ENCODE data around the gene FEZ2. TPM values are rescaled to one million over a fixed set of nuclear protein-coding genes. Genes with fewer than 3 reads are reported as not detected.

FEZ2 gene
- total RNA-seq, 1 experiment from 2014 or later: 12.2 TPM

DNA sequence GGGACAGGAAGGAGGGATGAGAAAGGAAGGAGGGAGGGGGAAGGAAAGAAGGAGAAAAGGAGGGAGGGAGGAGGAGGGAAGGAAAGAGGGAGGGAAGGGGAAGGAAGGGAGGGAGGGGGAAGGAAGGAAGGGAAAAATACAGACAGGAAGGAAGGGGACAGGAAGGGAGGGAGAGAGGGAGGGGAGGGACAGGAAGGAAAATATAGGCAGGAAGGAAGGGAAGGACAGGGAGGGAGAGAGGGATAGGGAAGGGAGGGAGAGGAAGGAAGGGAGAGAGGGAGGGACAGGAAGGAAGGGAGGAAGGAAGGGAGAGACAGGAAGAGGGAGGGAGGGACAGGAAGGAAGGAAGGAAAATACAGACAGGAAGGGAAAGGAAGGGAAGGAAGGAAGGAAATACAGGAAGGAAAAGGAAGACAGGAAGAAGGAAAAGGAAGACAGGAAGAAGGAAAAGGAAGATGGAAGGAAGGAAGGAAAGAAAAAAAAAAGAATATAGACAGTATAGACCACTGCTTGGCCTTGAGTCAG lies 63.6 kb downstream of the FEZ2 start:
- DNase-seq (ENCODE audit: low spot score): no peak

DNA sequence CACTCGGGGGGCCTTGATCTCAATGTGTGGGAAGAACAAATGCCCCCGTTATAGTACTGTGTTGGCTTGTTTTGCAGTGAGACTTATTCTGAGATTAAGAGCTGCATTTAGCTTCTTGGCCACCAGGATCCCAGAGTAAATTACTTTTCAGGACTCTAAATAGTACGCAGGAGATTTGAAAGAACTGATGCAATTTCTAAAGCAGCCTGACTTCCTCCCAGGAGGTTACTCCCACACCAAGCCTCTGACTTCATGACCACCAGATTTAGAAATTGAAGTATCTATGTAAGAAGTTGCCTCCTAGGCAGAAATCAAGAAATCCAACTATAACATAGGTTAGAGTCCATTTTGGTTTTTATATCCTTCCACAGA lies 67.0 kb downstream of the FEZ2 start:
- DNase-seq (ENCODE audit: low spot score): no peak

GRCh38 chr2:36530178-36530982 lies 67.6 kb downstream of the FEZ2 start:
- no peak for DNase-seq (ENCODE audit: low spot score)

DNA sequence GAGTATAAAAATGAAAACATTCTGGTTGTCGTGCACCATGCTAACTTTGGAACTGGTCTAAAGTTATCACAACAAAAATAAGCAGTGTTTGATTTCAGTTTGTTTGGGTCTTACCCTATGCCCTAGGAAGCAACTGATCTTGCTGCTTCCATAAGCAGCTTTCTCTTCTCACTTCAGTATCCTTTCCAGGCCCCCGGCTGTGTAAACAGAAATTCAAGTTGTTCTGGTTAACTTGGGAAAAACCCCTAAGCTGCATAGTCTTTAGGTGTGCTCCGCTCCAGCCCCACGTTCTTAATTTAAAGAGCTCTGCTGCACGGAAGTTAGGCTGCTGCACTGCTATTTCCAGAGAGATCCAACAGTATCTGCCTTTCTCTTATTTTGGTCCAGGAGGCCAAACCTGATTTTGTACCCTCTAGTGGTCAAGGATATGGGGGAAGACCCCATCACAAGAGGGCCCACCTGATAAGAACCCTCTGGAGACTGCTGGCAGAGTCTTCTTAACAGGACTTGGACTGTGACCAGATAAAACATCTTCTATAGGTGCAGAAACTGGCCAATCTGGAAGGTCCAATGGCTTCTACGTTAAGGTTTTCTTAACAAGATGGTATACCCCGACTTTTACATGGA lies 69.1 kb downstream of the FEZ2 start:
- no peak for DNase-seq (ENCODE audit: low spot score)

- no peak for DNase-seq (ENCODE audit: low spot score)
Observed at GRCh38 chr2:36528274-36528673, 69.7 kb downstream of the FEZ2 start.

DNA sequence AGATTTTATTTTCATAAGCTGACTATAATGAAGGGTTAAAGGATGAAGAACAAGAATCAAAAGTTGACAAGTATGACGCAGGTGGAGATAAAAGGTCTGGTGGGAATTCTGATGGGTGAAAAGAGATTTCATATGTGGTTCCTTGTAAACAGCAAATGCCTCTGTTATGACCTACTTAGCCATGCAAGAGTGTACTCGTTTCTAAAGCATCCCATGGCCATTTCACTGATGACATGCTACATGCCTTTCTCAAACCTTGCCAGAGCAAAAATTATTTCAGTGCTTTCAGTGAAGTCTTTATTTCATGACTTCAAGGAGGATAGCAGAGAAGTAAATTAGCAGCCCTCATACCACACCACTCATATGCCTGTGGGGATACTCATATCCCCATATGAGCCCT lies 71.7 kb downstream of the FEZ2 start:
- DNase-seq (ENCODE audit: low spot score): no peak

DNA sequence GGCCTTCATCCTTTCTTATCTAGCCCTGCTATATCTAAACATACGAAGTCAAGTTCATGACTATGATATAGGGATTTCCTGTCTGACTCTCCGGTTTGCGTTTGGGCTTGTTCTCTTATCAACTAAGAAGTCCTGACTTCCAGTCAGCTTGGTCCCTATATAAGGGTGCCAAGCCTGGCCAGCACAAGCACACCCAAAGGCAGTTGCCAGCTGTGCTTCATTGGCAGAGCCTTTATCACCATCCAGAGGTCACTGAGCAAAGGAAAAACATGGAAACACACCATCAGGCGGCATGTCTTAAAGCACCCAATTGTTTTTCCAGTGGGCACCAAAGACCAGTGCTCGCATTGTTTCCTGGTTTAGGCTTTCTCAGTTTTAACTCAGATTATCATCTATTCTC lies 72.7 kb downstream of the FEZ2 start:
- no peak for DNase-seq (ENCODE audit: low spot score)

DNA sequence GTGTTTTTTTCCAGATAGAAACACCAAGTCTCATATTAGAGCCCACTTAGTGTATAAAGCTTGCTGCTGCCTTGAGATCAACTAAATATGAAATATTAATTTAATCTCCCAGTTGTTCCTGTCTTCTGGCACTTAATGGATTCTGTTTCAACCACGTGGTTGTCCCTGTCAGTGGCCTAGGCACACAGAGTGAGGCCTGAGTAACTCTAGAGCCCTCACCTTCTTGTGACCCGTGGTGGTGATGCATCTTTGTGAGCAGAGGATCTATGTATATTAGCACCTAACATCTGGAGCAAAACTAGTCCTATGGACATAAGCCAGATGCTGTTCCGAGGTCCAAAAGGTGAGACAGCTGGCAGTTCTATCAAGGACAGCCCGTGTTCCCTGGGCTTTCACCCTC lies 74.8 kb downstream of the FEZ2 start:
- DNase-seq (ENCODE audit: low spot score): no peak

GRCh38 chr2:36520431-36520830 lies 77.5 kb downstream of the FEZ2 start:
- DNase-seq (ENCODE audit: low spot score): no peak

GRCh38 chr2:36516136-36516870 lies 81.7 kb downstream of the FEZ2 start:
- no peak for DNase-seq (ENCODE audit: low spot score)

DNA sequence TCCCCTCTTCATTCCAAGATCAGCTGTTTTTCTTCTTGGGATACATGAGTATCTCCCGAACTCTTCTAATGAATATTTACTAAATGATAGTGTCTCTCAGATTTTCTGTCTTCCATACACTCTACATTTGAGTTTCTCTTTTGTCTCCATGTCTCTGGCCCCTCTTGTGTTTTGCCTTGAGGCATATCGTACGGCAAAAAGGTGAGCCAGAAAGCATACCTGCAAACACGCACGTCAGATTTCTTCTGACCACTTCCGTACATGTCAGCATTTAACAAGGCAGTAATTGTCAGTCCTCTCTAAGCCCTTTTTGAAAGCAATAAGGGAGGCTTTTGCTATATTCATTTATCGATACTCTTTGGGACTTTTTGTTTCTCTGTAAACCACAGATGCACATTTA lies 82.4 kb downstream of the FEZ2 start:
- DNase-seq (ENCODE audit: low spot score): no peak

DNA sequence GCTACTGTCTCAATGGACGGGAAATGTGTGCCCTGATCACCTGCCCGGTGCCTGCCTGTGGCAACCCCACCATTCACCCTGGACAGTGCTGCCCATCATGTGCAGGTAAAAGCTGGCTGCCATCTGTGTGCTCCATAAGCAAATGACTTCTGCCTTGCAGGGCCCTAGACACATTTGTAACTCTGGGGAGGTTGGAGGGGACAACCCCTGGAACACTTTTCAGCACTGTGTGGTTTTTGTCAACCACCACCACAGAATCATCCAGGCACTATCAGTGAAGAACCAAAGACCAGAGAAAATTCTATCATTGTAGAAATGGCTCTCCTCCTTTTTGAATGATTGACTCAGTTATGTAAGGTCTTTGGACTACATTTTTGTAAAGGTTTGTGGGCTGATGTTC lies 84.3 kb downstream of the FEZ2 start:
- DNase-seq (ENCODE audit: low spot score): no peak

DNA sequence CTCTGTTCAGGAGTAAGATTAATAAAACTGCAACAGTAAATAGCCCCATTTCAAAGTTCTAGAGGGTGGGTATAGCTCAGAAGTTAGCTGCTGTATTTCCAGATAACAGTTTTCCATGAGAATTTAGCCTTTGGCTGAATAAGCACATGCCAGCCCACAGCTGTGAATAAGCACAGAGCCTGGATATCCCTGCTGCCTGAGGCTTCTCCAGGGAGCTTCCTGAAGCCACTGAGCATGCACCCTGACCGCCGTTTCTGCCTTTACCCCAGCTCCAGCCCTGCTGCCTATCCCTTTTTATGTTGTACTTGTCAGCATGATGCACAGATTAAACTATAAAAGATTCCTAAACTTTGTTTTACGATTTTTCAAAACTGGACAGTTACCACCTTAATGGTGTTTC lies 85.3 kb downstream of the FEZ2 start:
- no peak for DNase-seq (ENCODE audit: low spot score)

- DNase-seq (ENCODE audit: low spot score): no peak
Observed at GRCh38 chr2:36511858-36512603, 85.9 kb downstream of the FEZ2 start.

DNA sequence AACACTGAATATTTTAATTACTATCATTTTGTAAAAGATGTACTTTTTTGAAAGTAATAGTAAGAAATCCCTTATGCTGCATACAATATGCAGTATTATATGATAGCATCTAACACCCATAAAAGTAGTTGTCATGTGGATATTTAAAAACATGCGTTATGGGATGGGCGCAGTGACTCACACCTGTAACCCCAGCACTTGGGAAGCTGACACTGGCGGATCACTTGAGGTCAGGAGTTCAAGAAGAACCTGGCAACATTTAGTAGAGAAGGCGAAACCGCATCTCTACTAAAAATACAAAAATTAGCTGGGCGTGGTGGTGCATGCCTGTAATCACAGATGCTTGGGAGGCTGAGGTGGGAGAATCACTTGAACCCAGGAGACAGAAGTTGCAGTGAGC lies 88.9 kb downstream of the FEZ2 start:
- DNase-seq (ENCODE audit: low spot score): no peak

DNA sequence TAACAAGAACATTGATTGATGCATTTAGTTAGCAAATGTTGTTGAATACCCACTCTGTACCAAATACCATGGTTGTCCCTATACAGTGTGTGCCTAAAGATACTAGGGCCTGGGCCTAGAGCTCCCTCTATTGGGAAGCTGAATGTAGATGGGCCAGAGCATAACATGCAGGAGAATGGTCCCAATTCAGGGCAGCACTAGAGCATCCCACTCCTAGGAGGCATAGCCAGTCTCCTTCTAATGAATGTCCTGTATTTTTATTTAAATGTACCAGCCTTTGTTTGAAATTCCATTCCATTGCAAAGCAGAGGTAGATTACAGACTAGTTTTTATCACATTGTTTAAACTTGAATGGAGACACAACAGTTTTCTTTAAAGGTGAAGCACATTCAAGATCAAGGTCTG lies 90.6 kb downstream of the FEZ2 start:
- DNase-seq (ENCODE audit: low spot score): peak; percentile 69

Other genes starting within 250 kb of the FEZ2 start
- gene CRIM1, start 242.4 kb downstream of the FEZ2 start, total RNA-seq (2014; rRNA removed; shearing (Covaris generic)): 14.6 and 21.7 TPM in 2 replicates
- not detected in 2 replicates for gene VIT, start 98.5 kb upstream of the FEZ2 start, total RNA-seq (2014; rRNA removed; shearing (Covaris generic))

Data from HT-29 (cell line).